ENCODE data around the gene SUV39H1. TPM values are rescaled to one million over a fixed set of nuclear protein-coding genes. Genes with fewer than 3 reads are reported as not detected.
A peak's percentile ranks its signal among the peaks of the same experiment; 100 is the strongest.

SUV39H1 gene
- total and polyA plus RNA-seq, 2 of the 13 experiments (the other 11 are each of a cell fraction or from before 2014, with no cell fraction given), result 5.2 to 10.1 TPM

- TF ChIP-seq THRA (CRISPR knock-in tag; IDR thresholded peaks at IDR 0.05; ENCODE audit: borderline replicate concordance) (peak; percentile 58; the same call in 1 of the 2 replicates), NFKBIZ (CRISPR knock-in tag; IDR thresholded peaks at IDR 0.05) (no peak), GATA4 (IDR thresholded peaks at IDR 0.05; ENCODE audit: borderline replicate concordance, low read depth) (no peak; the same call in 1 of the 2 replicates), ZNF652 (CRISPR knock-in tag; IDR thresholded peaks at IDR 0.05; ENCODE audit: borderline replicate concordance, low read depth) (no peak), RBAK (CRISPR knock-in tag; IDR thresholded peaks at IDR 0.05) (no peak), IRF2 (CRISPR knock-in tag; IDR thresholded peaks at IDR 0.05) (no peak; the same call in 1 of the 2 replicates), ZNF709 (CRISPR knock-in tag; IDR thresholded peaks at IDR 0.05) (peak; percentile 49; the same call in 1 of the 2 replicates), DPF2 (CRISPR knock-in tag; IDR thresholded peaks at IDR 0.05; ENCODE audit: borderline replicate concordance, low read depth) (no peak), HNF4A (CRISPR knock-in tag; IDR thresholded peaks at IDR 0.05) (no peak; the same call in 1 of the 2 replicates), KAT8 (CRISPR knock-in tag; IDR thresholded peaks at IDR 0.05) (peak; percentile 70; the same call in 1 of the 2 replicates), ZNF484 (CRISPR knock-in tag; IDR thresholded peaks at IDR 0.05; ENCODE audit: borderline replicate concordance, low read depth) (no peak), MAFK (conservative IDR thresholded peaks at IDR 0.05 in 1 of 2, IDR thresholded peaks at IDR 0.05 in 1 of 2; ENCODE audit: low read length in 2 of 2) (no peak), TSC22D2 (CRISPR knock-in tag; IDR thresholded peaks at IDR 0.05; ENCODE audit: borderline replicate concordance) (no peak)
- TF ChIP-seq, protein P1, sequence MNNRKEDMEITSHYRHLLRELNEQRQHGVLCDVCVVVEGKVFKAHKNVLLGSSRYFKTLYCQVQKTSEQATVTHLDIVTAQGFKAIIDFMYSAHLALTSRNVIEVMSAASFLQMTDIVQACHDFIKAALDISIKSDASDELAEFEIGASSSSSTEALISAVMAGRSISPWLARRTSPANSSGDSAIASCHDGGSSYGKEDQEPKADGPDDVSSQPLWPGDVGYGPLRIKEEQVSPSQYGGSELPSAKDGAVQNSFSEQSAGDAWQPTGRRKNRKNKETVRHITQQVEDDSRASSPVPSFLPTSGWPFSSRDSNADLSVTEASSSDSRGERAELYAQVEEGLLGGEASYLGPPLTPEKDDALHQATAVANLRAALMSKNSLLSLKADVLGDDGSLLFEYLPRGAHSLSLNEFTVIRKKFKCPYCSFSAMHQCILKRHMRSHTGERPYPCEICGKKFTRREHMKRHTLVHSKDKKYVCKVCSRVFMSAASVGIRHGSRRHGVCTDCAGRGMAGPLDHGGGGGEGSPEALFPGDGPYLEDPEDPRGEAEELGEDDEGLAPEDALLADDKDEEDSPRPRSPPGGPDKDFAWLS (CRISPR knock-in tag; IDR thresholded peaks at IDR 0.05; ENCODE audit: borderline replicate concordance), result no peak
- TF ChIP-seq, protein P2, sequence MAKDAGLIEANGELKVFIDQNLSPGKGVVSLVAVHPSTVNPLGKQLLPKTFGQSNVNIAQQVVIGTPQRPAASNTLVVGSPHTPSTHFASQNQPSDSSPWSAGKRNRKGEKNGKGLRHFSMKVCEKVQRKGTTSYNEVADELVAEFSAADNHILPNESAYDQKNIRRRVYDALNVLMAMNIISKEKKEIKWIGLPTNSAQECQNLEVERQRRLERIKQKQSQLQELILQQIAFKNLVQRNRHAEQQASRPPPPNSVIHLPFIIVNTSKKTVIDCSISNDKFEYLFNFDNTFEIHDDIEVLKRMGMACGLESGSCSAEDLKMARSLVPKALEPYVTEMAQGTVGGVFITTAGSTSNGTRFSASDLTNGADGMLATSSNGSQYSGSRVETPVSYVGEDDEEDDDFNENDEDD (CRISPR knock-in tag; IDR thresholded peaks at IDR 0.05; ENCODE audit: borderline replicate concordance), result peak; percentile 61; the same call in 1 of the 2 replicates
- TF ChIP-seq, protein P3, sequence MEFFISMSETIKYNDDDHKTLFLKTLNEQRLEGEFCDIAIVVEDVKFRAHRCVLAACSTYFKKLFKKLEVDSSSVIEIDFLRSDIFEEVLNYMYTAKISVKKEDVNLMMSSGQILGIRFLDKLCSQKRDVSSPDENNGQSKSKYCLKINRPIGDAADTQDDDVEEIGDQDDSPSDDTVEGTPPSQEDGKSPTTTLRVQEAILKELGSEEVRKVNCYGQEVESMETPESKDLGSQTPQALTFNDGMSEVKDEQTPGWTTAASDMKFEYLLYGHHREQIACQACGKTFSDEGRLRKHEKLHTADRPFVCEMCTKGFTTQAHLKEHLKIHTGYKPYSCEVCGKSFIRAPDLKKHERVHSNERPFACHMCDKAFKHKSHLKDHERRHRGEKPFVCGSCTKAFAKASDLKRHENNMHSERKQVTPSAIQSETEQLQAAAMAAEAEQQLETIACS (CRISPR knock-in tag; IDR thresholded peaks at IDR 0.05), result no peak
Observed at GRCh38 chrX:48676106-48676892, 20.2 kb upstream of the SUV39H1 start (continued).
